Smooth muscle cell (in vitro differentiated cells): ENCODE measurements around the gene PEPD. TPM values are rescaled to one million over a fixed set of nuclear protein-coding genes. Genes with fewer than 3 reads are reported as not detected.

Source experiments
- DNase-seq: peaks from one replicate; lab custom pipeline; 2025; ENCODE audit not compliant: unreplicated experiment; lab: John Stamatoyannopoulos, UW
- H2AFZ ChIP-seq: fragments of 200-600 bp; sonication (generic); 2 replicates; pipeline ENCODE4 v1.6.0; 2016; ENCODE audit warnings: antibody characterized with exemption, low read depth, mild to moderate bottlenecking
- H3F3A ChIP-seq: fragments of 200-600 bp; sonication (generic); 2 replicates; pipeline ENCODE4 v1.6.0; 2017; ENCODE audit warnings: antibody characterized with exemption, low read depth
- H3K27ac ChIP-seq: fragments of 200-600 bp; sonication (generic); 2 replicates; pipeline ENCODE4 v1.5.1; 2016; ENCODE audit warnings: low read depth, mild to moderate bottlenecking
- H3K27me3 ChIP-seq: fragments of 200-600 bp; sonication (generic); 2 replicates; pipeline ENCODE4 v1.6.1; 2016; ENCODE audit warnings: low read depth, mild to moderate bottlenecking
- H3K36me3 ChIP-seq: fragments of 200-600 bp; sonication (generic); 2 replicates; pipeline ENCODE4 v1.5.1; 2016; ENCODE audit warnings: low read depth
- H3K4me1 ChIP-seq: fragments of 200-600 bp; sonication (generic); 2 replicates; pipeline ENCODE4 v1.5.1; 2016; ENCODE audit warnings: low read depth
- H3K4me2 ChIP-seq: fragments of 200-600 bp; sonication (generic); 2 replicates; pipeline ENCODE4 v1.6.0; 2016; ENCODE audit warnings: mild to moderate bottlenecking
- H3K4me3 ChIP-seq: fragments of 200-600 bp; sonication (generic); 2 replicates; pipeline ENCODE4 v1.5.1; 2016; ENCODE audit warnings: mild to moderate bottlenecking
- H3K79me2 ChIP-seq: fragments of 200-600 bp; sonication (generic); 2 replicates; pipeline ENCODE4 v1.6.0; 2016; ENCODE audit warnings: low read depth, mild to moderate bottlenecking
- H3K9ac ChIP-seq: fragments of 200-600 bp; sonication (generic); 2 replicates; pipeline ENCODE4 v1.6.0; 2016; ENCODE audit warnings: low read depth
- H3K9me3 ChIP-seq: fragments of 200-600 bp; sonication (generic); replicated peaks from 2 replicates; pipeline ENCODE4 v1.5.1; 2016; ENCODE audit warnings: low read depth
- H4K20me1 ChIP-seq: fragments of 200-600 bp; sonication (generic); 2 replicates; pipeline ENCODE4 v1.6.0; 2016; ENCODE audit warnings: low read depth
- CTCF ChIP-seq: fragments of 200-600 bp; sonication (generic); IDR thresholded peaks from 2 replicates; pipeline ENCODE4 v1.5.1; 2017; ENCODE audit warnings: borderline replicate concordance, mild to moderate bottlenecking, antibody characterized with exemption; ENCODE audit not compliant: insufficient read depth, poor library complexity, severe bottlenecking
- WGBS: methylation state at CpG from one replicate; pipeline ENCODE4 v1.1.7; 2016; ENCODE audit warnings: low lambda C conversion rate; 5-methylcytosine and 5-hydroxymethylcytosine counted together
- polyA plus RNA-seq: library from polyadenylated mRNA; unstranded; fragments of >200 nt; fragmentation: Nextera tagmentation; extraction: Ambion mirVana; gene quantifications from 2 replicates; pipeline ENCODE4 v1.2.1, GENCODE V29; 2016
- total RNA-seq: library from RNA; depleted of rRNA; stranded (reverse); fragments of >200 nt; gene quantifications from 2 replicates; pipeline ENCODE4 v1.2.3, GENCODE V29; 2014

Gene PEPD
- total and polyA plus RNA-seq, 2 experiments from 2014 or later = 57.2 to 70.4 TPM

GRCh38 chr19:33440682-33441081, 80.9 kb downstream of the PEPD start:
- WGBS = 97% methylated on average over 7 of the region's 7 CpGs
- no peak overlapping the region for H3K4me2 ChIP-seq
- H3K9me3 ChIP-seq = no peaks in the 10 kb centered on the region
- H3F3A ChIP-seq = no peaks in the 10 kb centered on the region
- no peak for TF ChIP-seq CTCF
- H3K27ac ChIP-seq = no peak overlapping the region
- no peaks in the 10 kb centered on the region for H4K20me1 ChIP-seq
- no peak overlapping the region for H3K4me3 ChIP-seq
- H2AFZ ChIP-seq = no peak overlapping the region
- no peaks in the 10 kb centered on the region for H3K27me3 ChIP-seq
- no peaks in the 10 kb centered on the region for H3K36me3 ChIP-seq
- H3K9ac ChIP-seq = no peak overlapping the region
- H3K79me2 ChIP-seq = no peaks in the 10 kb centered on the region
- H3K4me1 ChIP-seq = no peaks in the 10 kb centered on the region
- DNase-seq = no peak

- Histone ChIP-seq H3K4me2 (no peak overlapping the region), H2AFZ (no peak overlapping the region), H3K36me3 (no peaks in the 10 kb centered on the region), H3K9me3 (no peaks in the 10 kb centered on the region), H3K4me3 (no peak overlapping the region), H3K9ac (no peak overlapping the region), H4K20me1 (no peaks in the 10 kb centered on the region), H3K79me2 (no peaks in the 10 kb centered on the region), H3F3A (no peaks in the 10 kb centered on the region), H3K27ac (no peak overlapping the region), H3K4me1 (no peaks in the 10 kb centered on the region), H3K27me3 (no peaks in the 10 kb centered on the region)
- WGBS = 95% methylated on average over 6 of the region's 6 CpGs
- no peak for TF ChIP-seq CTCF
- no peak for DNase-seq
These were observed 81.3 kb downstream of the PEPD start for GRCh38 chr19:33440241-33440640.

- no peak for DNase-seq
These were observed 82.4 kb downstream of the PEPD start for GRCh38 chr19:33438987-33439781.

More at GRCh38 chr19:33438987-33439781, 82.4 kb downstream of the PEPD start:
- WGBS = 90% methylated on average over 16 of the region's 16 CpGs
- Histone ChIP-seq H3K79me2 (no peaks in the 10 kb centered on the region), H3K4me1 (no peaks in the 10 kb centered on the region), H3K4me3 (no peak overlapping the region), H2AFZ (no peak overlapping the region), H4K20me1 (no peaks in the 10 kb centered on the region), H3K27ac (no peak overlapping the region), H3K9me3 (no peaks in the 10 kb centered on the region), H3F3A (no peaks in the 10 kb centered on the region), H3K27me3 (no peaks in the 10 kb centered on the region), H3K36me3 (no peaks in the 10 kb centered on the region), H3K4me2 (no peak overlapping the region), H3K9ac (no peak overlapping the region)
- TF ChIP-seq CTCF = no peak
